Karpas-422 (cell line): ENCODE results near the gene LIME1. TPM values are rescaled to one million over a fixed set of nuclear protein-coding genes. Genes with fewer than 3 reads are reported as not detected.

Experiments
- DNase-seq: peaks from one replicate; pipeline ENCODE4 v3.0.0-alpha.2; 2015
- H2AFZ ChIP-seq: fragments of 200-600 bp; sonication (generic); 2 replicates; pipeline ENCODE4 v1.6.1; 2014; ENCODE audit warnings: antibody characterized with exemption, low read length, mixed read lengths
- H3K27ac ChIP-seq: fragments of 200-600 bp; sonication (generic); 2 replicates; pipeline ENCODE4 v1.5.1; 2014; ENCODE audit warnings: mild to moderate bottlenecking, low read length, moderate library complexity
- H3K27me3 ChIP-seq: fragments of 200-600 bp; sonication (generic); 2 replicates; pipeline ENCODE4 v1.6.1; 2014; ENCODE audit warnings: low read length, mixed read lengths
- H3K36me3 ChIP-seq: fragments of 200-600 bp; sonication (generic); 2 replicates; pipeline ENCODE4 v1.6.1; 2014; ENCODE audit warnings: low read length, mixed read lengths; ENCODE audit not compliant: insufficient read depth
- H3K4me1 ChIP-seq: fragments of 200-600 bp; sonication (generic); 2 replicates; pipeline ENCODE4 v1.6.1; 2014; ENCODE audit warnings: mild to moderate bottlenecking, low read length, mixed read lengths
- H3K4me2 ChIP-seq: fragments of 200-600 bp; sonication (generic); 2 replicates; pipeline ENCODE4 v1.6.1; 2014; ENCODE audit warnings: low read length, low read depth, mild to moderate bottlenecking; ENCODE audit not compliant: poor library complexity, severe bottlenecking
- H3K4me3 ChIP-seq: fragments of 200-600 bp; sonication (generic); 2 replicates; pipeline ENCODE4 v1.5.1; 2014; ENCODE audit warnings: mild to moderate bottlenecking, antibody characterized with exemption, low read length, mixed read lengths
- H3K79me2 ChIP-seq: fragments of 200-600 bp; sonication (generic); 2 replicates; pipeline ENCODE4 v1.6.1; 2014; ENCODE audit warnings: mild to moderate bottlenecking, low read length, mixed read lengths
- H3K9ac ChIP-seq: fragments of 200-600 bp; sonication (generic); 2 replicates; pipeline ENCODE4 v1.6.0; 2014; ENCODE audit warnings: low read length
- H3K9me2 ChIP-seq: fragments of 200-600 bp; sonication (generic), shearing (Covaris generic); replicated peaks from 2 replicates; pipeline ENCODE4 v1.6.0; 2014; ENCODE audit warnings: mild to moderate bottlenecking, low read length, moderate library complexity; ENCODE audit not compliant: insufficient read depth
- H3K9me3 ChIP-seq: fragments of 300-700, 200-600 bp; sonication (generic); 2 replicates; pipeline ENCODE4 v1.6.1; 2014; ENCODE audit warnings: low read length, mixed read lengths
- H4K20me1 ChIP-seq: fragments of 200-600 bp; sonication (generic); 2 replicates; pipeline ENCODE4 v1.6.1; 2014; ENCODE audit warnings: mild to moderate bottlenecking, antibody characterized with exemption, low read length, low read depth; ENCODE audit not compliant: insufficient read depth
- total RNA-seq: library from RNA; depleted of rRNA; stranded (reverse); fragments of >200 nt; shearing (Covaris generic); gene quantifications from 2 replicates; pipeline ENCODE4 v1.2.3, GENCODE V29; 2014; ENCODE audit warnings: low replicate concordance

LIME1 gene
- total RNA-seq, 1 experiment from 2014 or later: 3.4 TPM

- Histone ChIP-seq H3K36me3 (peaks cover 14% of the 10 kb centered on the region), H3K27me3 (no peaks in the 10 kb centered on the region), H3K9ac (no peak overlapping the region), H3K4me2 (no peak overlapping the region), H3K9me2 (no peaks in the 10 kb centered on the region), H3K27ac (no peak overlapping the region), H4K20me1 (peaks cover 2% of the 10 kb centered on the region; the same call in 1 of the 2 replicates), H3K4me3 (no peak overlapping the region), H2AFZ (no peak overlapping the region), H3K9me3 (no peaks in the 10 kb centered on the region), H3K4me1 (peaks cover 14% of the 10 kb centered on the region), H3K79me2 (peaks cover 11% of the 10 kb centered on the region)
- no peak for DNase-seq
These were observed 35.0 kb upstream of the LIME1 start for GRCh38 chr20:63701329-63702035.

GRCh38 chr20:63702036-63702665 is 34.3 kb upstream of the LIME1 start:
- Histone ChIP-seq H4K20me1 (peaks cover 8% of the 10 kb centered on the region; the same call in 1 of the 2 replicates), H2AFZ (no peak overlapping the region), H3K9me2 (no peaks in the 10 kb centered on the region), H3K9ac (no peak overlapping the region), H3K27ac (no peak overlapping the region), H3K79me2 (peaks cover 17% of the 10 kb centered on the region), H3K36me3 (peaks cover 14% of the 10 kb centered on the region), H3K4me1 (peaks cover 17% of the 10 kb centered on the region), H3K4me3 (no peak overlapping the region), H3K27me3 (no peaks in the 10 kb centered on the region), H3K4me2 (no peak overlapping the region), H3K9me3 (no peaks in the 10 kb centered on the region)
- DNase-seq: no peak

GRCh38 chr20:63702751-63703470 is 33.6 kb upstream of the LIME1 start:
- Histone ChIP-seq H2AFZ (no peak overlapping the region), H3K9me2 (no peaks in the 10 kb centered on the region), H3K4me1 (peaks cover 17% of the 10 kb centered on the region), H4K20me1 (peaks cover 8% of the 10 kb centered on the region; the same call in 1 of the 2 replicates), H3K27me3 (no peaks in the 10 kb centered on the region), H3K4me2 (no peak overlapping the region), H3K9ac (no peak overlapping the region), H3K9me3 (no peaks in the 10 kb centered on the region), H3K79me2 (peaks cover 23% of the 10 kb centered on the region), H3K36me3 (peaks cover 14% of the 10 kb centered on the region), H3K4me3 (no peak overlapping the region), H3K27ac (no peak overlapping the region)
- DNase-seq: no peak

GRCh38 chr20:63703471-63703975 is 32.9 kb upstream of the LIME1 start:
- Histone ChIP-seq H3K27ac (no peak overlapping the region), H3K9ac (no peak overlapping the region), H3K4me2 (no peak overlapping the region), H4K20me1 (peaks cover 11% of the 10 kb centered on the region; the same call in 1 of the 2 replicates), H2AFZ (no peak overlapping the region), H3K4me3 (no peak overlapping the region), H3K4me1 (peaks cover 17% of the 10 kb centered on the region), H3K36me3 (peaks cover 14% of the 10 kb centered on the region), H3K9me3 (no peaks in the 10 kb centered on the region), H3K9me2 (no peaks in the 10 kb centered on the region), H3K27me3 (no peaks in the 10 kb centered on the region), H3K79me2 (peaks cover 27% of the 10 kb centered on the region)
- no peak for DNase-seq

GRCh38 chr20:63703976-63704748 is 32.3 kb upstream of the LIME1 start:
- Histone ChIP-seq H3K9me3 (no peaks in the 10 kb centered on the region), H3K27ac (no peak overlapping the region), H3K36me3 (peaks cover 14% of the 10 kb centered on the region), H4K20me1 (peaks cover 13% of the 10 kb centered on the region; the same call in 1 of the 2 replicates), H2AFZ (no peak overlapping the region), H3K79me2 (peaks cover 34% of the 10 kb centered on the region), H3K4me3 (no peak overlapping the region), H3K9me2 (no peaks in the 10 kb centered on the region), H3K9ac (no peak overlapping the region), H3K4me2 (no peak overlapping the region), H3K27me3 (no peaks in the 10 kb centered on the region), H3K4me1 (peaks cover 24% of the 10 kb centered on the region)
- no peak for DNase-seq

- Histone ChIP-seq H3K4me3 (no peak overlapping the region), H3K27ac (no peak overlapping the region), H3K9me2 (no peaks in the 10 kb centered on the region), H3K36me3 (peaks cover 14% of the 10 kb centered on the region), H3K79me2 (peaks cover 38% of the 10 kb centered on the region), H3K4me1 (peaks cover 25% of the 10 kb centered on the region), H3K4me2 (no peak overlapping the region), H3K27me3 (no peaks in the 10 kb centered on the region), H3K9ac (no peak overlapping the region), H2AFZ (no peak overlapping the region), H3K9me3 (no peaks in the 10 kb centered on the region), H4K20me1 (peaks cover 13% of the 10 kb centered on the region; the same call in 1 of the 2 replicates)
- DNase-seq: no peak
These were observed 31.7 kb upstream of the LIME1 start for GRCh38 chr20:63704749-63705117.

GRCh38 chr20:63705232-63706026 is 31.0 kb upstream of the LIME1 start:
- Histone ChIP-seq H3K4me3 (peak overlapping the region; percentile 97; the same call in 1 of the 2 replicates), H3K27me3 (no peaks in the 10 kb centered on the region), H3K27ac (no peak overlapping the region), H3K9ac (no peak overlapping the region), H3K4me2 (no peak overlapping the region), H3K4me1 (peaks cover 20% of the 10 kb centered on the region), H3K36me3 (peaks cover 14% of the 10 kb centered on the region), H3K9me2 (no peaks in the 10 kb centered on the region), H4K20me1 (peaks cover 13% of the 10 kb centered on the region; the same call in 1 of the 2 replicates), H3K79me2 (peaks cover 41% of the 10 kb centered on the region), H2AFZ (no peak overlapping the region), H3K9me3 (no peaks in the 10 kb centered on the region)
- DNase-seq: no peak
